OCI-LY7 (cell line): ENCODE results near the gene FMO4.

Experiments used
- CTCF ChIP-seq: fragments of 200-600 bp; sonication (generic); conservative IDR thresholded peaks from 2 replicates; pipeline ENCODE4 v1.5.1; 2014; ENCODE audit warnings: mild to moderate bottlenecking, antibody characterized with exemption, low read length, moderate library complexity, mixed read lengths
- EZH2phosphoT487 ChIP-seq: fragments of 200-600 bp; sonication (generic); IDR thresholded peaks from 2 replicates; pipeline ENCODE4 v1.6.1; 2018; ENCODE audit warnings: low read depth, borderline replicate concordance, mild to moderate bottlenecking, mixed run types, antibody characterized with exemption, low read length, moderate library complexity, mixed read lengths

- no peak for TF ChIP-seq EZH2phosphoT487
- TF ChIP-seq CTCF: no peak
Measured at GRCh38 chr1:171384496-171384895, 70.5 kb downstream of the FMO4 start.
